Naive B cell (primary cell): ENCODE measurements around the gene ADRA2B. TPM values are rescaled to one million over a fixed set of nuclear protein-coding genes. Genes with fewer than 3 reads are reported as not detected.
A peak's percentile ranks its signal among the peaks of the same experiment; 100 is the strongest.
"Not testable (repeated sequence)": the region's sequence is repeated elsewhere in the genome, so short reads cannot be mapped to it uniquely, and the experiment has no call there.

ENCODE experiments used
- ATAC-seq, 2 donors: fragments of 150-1000 bp; cut with Tn5 transposase; 2 replicates each; pipeline ENCODE4 v1.10.0; 2021; ENCODE audit warnings: low read depth in 2 of 2, mild to moderate bottlenecking in 2 of 2, moderate library complexity in 2 of 2
- DNase-seq: peaks from one replicate; pipeline ENCODE4 v3.0.0; 2022
- H3K27ac Mint-ChIP-seq, 6 donors: one replicate each; pipeline ENCODE4 v1.8.0; 2020 to 2022; ENCODE audit warnings: mild to moderate bottlenecking in 6 of 6, mixed read lengths in 6 of 6, moderate library complexity in 5 of 6, inconsistent platforms in 2 of 6
- H3K27me3 Mint-ChIP-seq, 3 donors: one replicate each; pipeline ENCODE4 v1.8.0; 2021 to 2022; ENCODE audit warnings: mixed read lengths in 3 of 3, mild to moderate bottlenecking in 1 of 3
- H3K36me3 Mint-ChIP-seq, 2 donors: one replicate each; pipeline ENCODE4 v1.8.0; 2020 to 2022; ENCODE audit warnings: mixed read lengths in 2 of 2, inconsistent platforms in 1 of 2, mild to moderate bottlenecking in 1 of 2
- H3K4me1 Mint-ChIP-seq, 3 donors: one replicate each; pipeline ENCODE4 v1.8.0; 2020 to 2022; ENCODE audit warnings: mixed read lengths in 3 of 3, inconsistent platforms in 1 of 3, mild to moderate bottlenecking in 1 of 3, moderate library complexity in 1 of 3
- H3K4me3 Mint-ChIP-seq, 8 donors: one replicate each; pipeline ENCODE4 v1.8.0; 2020 to 2022; ENCODE audit warnings: mild to moderate bottlenecking in 8 of 8, mixed read lengths in 8 of 8, moderate library complexity in 8 of 8, inconsistent platforms in 2 of 8
- H3K9me3 Mint-ChIP-seq, 7 donors: one replicate each; pipeline ENCODE4 v1.8.0; 2020 to 2022; ENCODE audit warnings: mixed read lengths in 7 of 7, mild to moderate bottlenecking in 5 of 7, inconsistent platforms in 2 of 7, moderate library complexity in 1 of 7
- polyA plus RNA-seq, 6 donors: library from polyadenylated mRNA; unstranded; fragments of 300-500 nt; fragmentation: Illumina TruSeq; gene quantifications; one replicate each; pipeline ENCODE4 v1.2.3, GENCODE V29; 2021; ENCODE audit warnings: low read depth in 6 of 6

Gene ADRA2B
- under 1 TPM in 1 of 6 donors, not detected in 5; 0.15 TPM for polyA plus RNA-seq

DNA sequence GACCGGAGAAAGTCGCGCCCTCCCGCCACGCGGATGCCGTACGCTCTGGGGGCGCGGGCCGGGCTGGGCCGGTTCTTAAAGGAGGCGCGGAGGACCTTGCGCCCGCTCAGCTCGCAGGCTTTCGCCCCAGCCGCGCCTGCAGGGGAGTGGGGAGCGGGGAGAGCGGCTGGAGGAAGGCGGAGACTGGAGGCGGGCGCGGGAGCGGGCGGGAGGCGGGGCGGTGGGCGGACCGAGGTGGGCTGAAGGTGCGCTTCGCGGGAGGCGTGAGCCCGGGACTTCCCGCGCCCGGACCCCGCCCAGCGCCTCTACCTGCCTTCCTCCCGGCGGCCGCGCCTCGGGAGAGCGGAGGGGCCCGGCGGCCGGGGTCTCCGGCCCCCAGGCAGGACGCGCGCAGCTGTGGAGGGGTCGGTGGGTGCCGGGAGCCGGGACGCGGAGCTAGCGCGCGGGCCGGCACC is at the start of gene ADRA2B:
Gene ADRA2B, minus strand, starts transcription at position 148 of the 455 bp plus-strand sequence. CDS start 422 bp downstream, outside the sequence.
- H3K4me1 Mint-ChIP-seq: peaks cover 29 to 32% (median 30%) of the 10 kb centered on the region in 3 donors
- H3K27ac Mint-ChIP-seq: peak within 1 kb of the TSS; percentile 44 to 94 (median 69)
- H3K9me3 Mint-ChIP-seq: no peaks in the 10 kb centered on the region
- peak; percentile 60 for DNase-seq
- ATAC-seq: peak; percentile 67 to 69
- H3K4me3 Mint-ChIP-seq: peak within 1 kb of the TSS; percentile 70 to 89 (median 86)
- H3K27me3 Mint-ChIP-seq: peaks cover 11 to 50% (median 46%) of the 10 kb centered on the region in 3 donors
- no peaks in the 10 kb centered on the region for H3K36me3 Mint-ChIP-seq

- peaks cover 0 to 5% (median 0%) of the 10 kb centered on the region in 7 donors for H3K9me3 Mint-ChIP-seq
- H3K4me3 Mint-ChIP-seq: peak overlapping the region in 7 of 8 donors; percentile 47 to 84 (median 66)
- H3K27me3 Mint-ChIP-seq: no peaks in the 10 kb centered on the region
- H3K36me3 Mint-ChIP-seq: no peaks in the 10 kb centered on the region
- peak overlapping the region; percentile 94 to 98 (median 97) for H3K27ac Mint-ChIP-seq
- H3K4me1 Mint-ChIP-seq: peaks cover 29 to 40% (median 38%) of the 10 kb centered on the region in 3 donors
- peak; percentile 27 to 49 for ATAC-seq
- DNase-seq: no peak
Measured at GRCh38 chr2:96164459-96165184, 48.3 kb upstream of the ADRA2B start.

GRCh38 chr2:96163768-96164429 is 47.5 kb upstream of the ADRA2B start:
- H3K9me3 Mint-ChIP-seq: peaks cover 0 to 5% (median 0%) of the 10 kb centered on the region in 7 donors
- H3K36me3 Mint-ChIP-seq: no peaks in the 10 kb centered on the region
- peak overlapping the region in 6 of 8 donors; percentile 63 to 84 (median 68) for H3K4me3 Mint-ChIP-seq
- H3K4me1 Mint-ChIP-seq: peaks cover 36 to 48% (median 45%) of the 10 kb centered on the region in 3 donors
- peak overlapping the region; percentile 94 to 98 (median 97) for H3K27ac Mint-ChIP-seq
- DNase-seq (peak; percentile 75), ATAC-seq (peak; percentile 93)
- no peaks in the 10 kb centered on the region for H3K27me3 Mint-ChIP-seq

- no peak for ATAC-seq
Measured at GRCh38 chr2:96163415-96163767, 47.0 kb upstream of the ADRA2B start.

GRCh38 chr2:96161898-96162297 is 45.5 kb upstream of the ADRA2B start:
- DNase-seq (no peak), ATAC-seq (no peak)
- Mint-ChIP-seq H3K9me3 (peaks cover 0 to 5% (median 0%) of the 10 kb centered on the region in 7 donors), H3K4me3 (no peak overlapping the region), H3K4me1 (peaks cover 48 to 65% (median 65%) of the 10 kb centered on the region in 3 donors), H3K27ac (peak overlapping the region in 3 of 6 donors; percentile 69 to 94 (median 76)), H3K36me3 (no peaks in the 10 kb centered on the region), H3K27me3 (no peaks in the 10 kb centered on the region)

More at GRCh38 chr2:96163415-96163767, 47.0 kb upstream of the ADRA2B start:
- Mint-ChIP-seq H3K9me3 (peaks cover 0 to 5% (median 0%) of the 10 kb centered on the region in 7 donors), H3K4me3 (peak overlapping the region in 6 of 8 donors; percentile 22 to 84 (median 68)), H3K4me1 (peaks cover 37 to 50% (median 50%) of the 10 kb centered on the region in 3 donors), H3K36me3 (no peaks in the 10 kb centered on the region), H3K27ac (peak overlapping the region; percentile 94 to 98 (median 97)), H3K27me3 (no peaks in the 10 kb centered on the region)
- no peak for DNase-seq

- H3K9me3 Mint-ChIP-seq, H3K36me3 Mint-ChIP-seq, H3K4me3 Mint-ChIP-seq, H3K27ac Mint-ChIP-seq, DNase-seq, H3K27me3 Mint-ChIP-seq, ATAC-seq: not testable (repeated sequence)
- H3K4me1 Mint-ChIP-seq: peaks cover 60 to 80% (median 78%) of the 10 kb centered on the region in 3 donors
Measured at GRCh38 chr2:96160366-96160765, 44.0 kb upstream of the ADRA2B start.

GRCh38 chr2:96159084-96159830 is 42.9 kb upstream of the ADRA2B start:
- H3K4me3 Mint-ChIP-seq: peak overlapping the region in 5 of 8 donors; percentile 13 to 71 (median 54)
- H3K4me1 Mint-ChIP-seq: peaks cover 51 to 80% (median 79%) of the 10 kb centered on the region in 3 donors
- H3K9me3 Mint-ChIP-seq: peaks cover 0 to 5% (median 0%) of the 10 kb centered on the region in 7 donors
- no peaks in the 10 kb centered on the region for H3K27me3 Mint-ChIP-seq
- H3K36me3 Mint-ChIP-seq: no peaks in the 10 kb centered on the region
- peak overlapping the region in 5 of 6 donors; percentile 21 to 89 (median 67) for H3K27ac Mint-ChIP-seq
- no peak for DNase-seq
- ATAC-seq: no peak

GRCh38 chr2:96158554-96158940 is 42.2 kb upstream of the ADRA2B start:
- Mint-ChIP-seq H3K4me3 (peak overlapping the region in 4 of 8 donors; percentile 13 to 71 (median 67)), H3K9me3 (peaks cover 0 to 5% (median 0%) of the 10 kb centered on the region in 7 donors), H3K27ac (peak overlapping the region in 2 of 6 donors; percentile 84 to 89), H3K36me3 (no peaks in the 10 kb centered on the region), H3K4me1 (peaks cover 47 to 76% (median 75%) of the 10 kb centered on the region in 3 donors), H3K27me3 (no peaks in the 10 kb centered on the region)
- ATAC-seq: no peak
- DNase-seq: no peak

DNA sequence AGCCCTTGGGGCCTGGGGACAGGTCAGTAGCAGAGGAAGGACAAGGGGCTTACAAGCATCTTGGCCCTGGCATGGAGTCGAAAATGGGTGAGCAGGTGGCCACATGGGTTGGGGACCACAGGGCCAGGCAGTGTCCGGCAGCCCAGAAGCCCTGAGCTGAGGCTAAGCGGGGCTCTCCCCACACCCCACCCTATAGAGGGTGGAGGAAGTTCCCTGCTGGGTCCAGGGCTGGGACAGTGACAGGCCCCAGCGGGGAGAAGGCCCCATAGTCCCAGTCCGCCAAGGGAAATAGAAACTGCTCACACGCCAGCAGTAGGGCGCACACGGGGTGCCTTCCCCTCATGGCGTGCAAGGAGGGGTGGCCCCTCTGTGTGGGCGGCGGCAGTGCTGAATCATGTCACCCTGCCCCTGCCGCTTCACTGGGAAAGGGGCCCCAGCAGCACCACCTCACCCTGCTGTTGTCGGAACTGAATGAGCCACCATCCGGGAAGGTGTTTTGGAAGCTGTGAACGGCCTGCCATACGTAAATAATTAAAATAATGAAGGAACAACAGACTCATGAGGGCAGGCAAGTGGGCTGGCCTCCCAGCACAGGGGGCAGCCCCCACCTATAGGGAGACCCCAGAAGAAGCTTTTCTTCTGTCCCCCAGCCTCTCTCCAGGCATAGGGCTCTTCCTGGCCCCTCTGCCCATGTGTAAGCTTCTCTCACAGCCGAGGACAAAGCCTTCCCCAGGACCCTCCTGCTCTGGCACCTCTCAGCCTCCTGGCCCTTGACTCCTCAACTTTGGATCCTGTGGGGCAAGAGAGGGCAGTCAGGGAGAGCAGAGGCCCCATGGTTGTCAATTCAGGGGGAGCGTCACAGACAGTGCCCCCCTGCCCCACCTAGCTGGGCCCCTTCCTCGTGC is 41.5 kb upstream of the ADRA2B start:
- Mint-ChIP-seq H3K36me3 (no peaks in the 10 kb centered on the region), H3K27me3 (no peaks in the 10 kb centered on the region), H3K4me3 (peak overlapping the region; percentile 8 to 74 (median 67)), H3K9me3 (peaks cover 0 to 5% (median 0%) of the 10 kb centered on the region in 7 donors), H3K27ac (peak overlapping the region; percentile 7 to 92 (median 82)), H3K4me1 (peaks cover 45 to 78% (median 72%) of the 10 kb centered on the region in 3 donors)
- ATAC-seq: peak; percentile 87 to 90
- DNase-seq: peak; percentile 72

DNA sequence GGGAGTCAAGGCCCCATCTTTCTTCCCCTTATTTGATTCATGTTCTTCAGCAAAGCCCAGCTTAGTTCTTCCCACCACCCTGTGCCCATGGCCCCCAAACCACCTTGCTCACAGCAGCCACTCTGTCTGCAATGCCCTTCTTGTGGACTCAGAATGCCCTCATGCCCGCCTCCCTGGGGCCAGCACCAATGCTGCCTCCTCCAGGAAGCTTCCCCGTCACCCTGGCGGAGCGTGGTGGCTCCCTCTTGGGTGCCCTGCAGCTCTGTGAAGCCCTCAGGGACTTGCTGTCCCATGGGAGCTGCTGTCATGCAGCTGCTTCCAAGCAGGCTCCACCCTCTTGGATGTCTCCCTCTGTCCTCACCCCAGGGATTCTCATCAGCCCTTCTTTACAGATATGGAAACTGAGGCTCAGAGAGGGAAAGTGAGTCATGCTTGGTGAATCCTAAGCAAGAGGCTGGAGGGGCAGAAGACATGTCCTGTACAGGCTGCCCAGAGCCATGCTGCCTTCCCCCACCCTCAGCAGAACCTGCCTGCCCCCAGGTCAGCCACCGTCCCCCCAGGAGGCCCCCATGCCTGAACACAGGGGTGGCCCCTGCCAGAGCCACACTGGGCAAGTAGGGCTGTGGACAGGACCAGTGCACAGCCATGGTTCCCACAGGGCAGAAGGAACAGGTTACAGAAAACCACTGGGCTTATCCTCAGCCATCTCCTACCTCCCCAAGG is 40.7 kb upstream of the ADRA2B start:
- Mint-ChIP-seq H3K4me1 (peaks cover 41 to 77% (median 66%) of the 10 kb centered on the region in 3 donors), H3K9me3 (peaks cover 0 to 5% (median 0%) of the 10 kb centered on the region in 7 donors), H3K27ac (peak overlapping the region in 5 of 6 donors; percentile 67 to 93 (median 91)), H3K36me3 (no peaks in the 10 kb centered on the region), H3K27me3 (no peaks in the 10 kb centered on the region), H3K4me3 (peak overlapping the region in 7 of 8 donors; percentile 42 to 74 (median 65))
- peak; percentile 59 to 67 for ATAC-seq
- peak; percentile 55 for DNase-seq

DNA sequence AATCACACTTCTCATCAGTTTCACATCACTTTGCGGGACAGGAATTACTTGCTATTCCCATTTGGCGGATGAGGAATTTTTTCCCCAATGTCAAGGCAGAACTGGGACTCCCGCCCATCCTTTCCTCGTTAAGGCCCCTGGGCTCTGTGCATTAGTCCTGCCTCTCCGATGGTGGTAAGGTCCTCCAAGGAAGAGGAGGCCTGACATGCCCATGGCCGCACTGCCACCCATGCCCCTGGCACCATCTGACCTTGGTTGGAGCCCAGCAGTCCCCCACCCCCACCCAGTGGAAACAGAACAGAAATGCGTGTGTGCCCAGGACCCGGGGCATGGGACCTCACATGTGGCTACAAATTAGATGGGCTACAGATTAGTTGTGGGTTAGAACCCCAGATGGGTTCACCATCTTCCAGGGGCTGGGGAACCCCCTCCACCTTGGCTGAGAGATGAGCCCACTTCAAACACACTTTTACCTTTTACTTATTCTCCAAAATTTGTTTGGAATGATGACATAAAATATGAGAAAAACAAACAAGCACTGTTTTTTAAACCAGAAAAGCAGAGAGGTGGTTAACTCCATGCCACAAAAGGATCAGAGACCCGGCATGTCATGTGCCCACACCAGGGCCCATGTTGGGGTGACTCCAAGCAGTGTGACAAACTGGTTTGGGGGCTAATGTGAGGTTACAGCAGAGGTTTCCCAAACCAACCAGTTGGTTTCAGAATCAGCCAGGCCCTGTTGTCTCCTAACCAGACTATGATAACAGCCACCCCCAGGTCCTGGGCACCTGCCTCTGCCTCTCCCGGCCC is 39.8 kb upstream of the ADRA2B start:
- Mint-ChIP-seq H3K27ac (peak overlapping the region in 4 of 6 donors; percentile 37 to 93 (median 90)), H3K36me3 (no peaks in the 10 kb centered on the region), H3K4me1 (peaks cover 40 to 80% (median 71%) of the 10 kb centered on the region in 3 donors), H3K27me3 (no peaks in the 10 kb centered on the region), H3K9me3 (peaks cover 0 to 5% (median 0%) of the 10 kb centered on the region in 7 donors), H3K4me3 (peak overlapping the region in 5 of 8 donors; percentile 30 to 66 (median 64))
- DNase-seq: no peak
- ATAC-seq: no peak
